Neural cell (in vitro differentiated cells): Measurements from ENCODE around the gene MLLT3. TPM values are rescaled to one million over a fixed set of nuclear protein-coding genes. Genes with fewer than 3 reads are reported as not detected.
A peak's percentile ranks its signal among the peaks of the same experiment; 100 is the strongest.

Experiments used
- H2AFZ ChIP-seq: fragments of 200-600, 300-800 bp; sonication (generic), shearing (Covaris generic); 2 replicates; pipeline ENCODE4 v1.6.0; 2014; ENCODE audit warnings: low read depth, mild to moderate bottlenecking, antibody characterized with exemption, low read length, moderate library complexity
- H3F3A ChIP-seq: fragments of 200-600 bp; shearing (Covaris generic); 2 replicates; pipeline ENCODE4 v1.6.1; 2016; ENCODE audit warnings: mild to moderate bottlenecking, moderate library complexity, mixed read lengths, antibody characterized with exemption, low read length; ENCODE audit not compliant: insufficient read depth, poor library complexity, severe bottlenecking
- H3K27ac ChIP-seq: fragments of 200-600, 300-800 bp; sonication (generic), shearing (Covaris generic); 2 replicates; pipeline ENCODE4 v1.5.1; 2014; ENCODE audit warnings: mild to moderate bottlenecking, low read length, moderate library complexity
- H3K27me3 ChIP-seq: fragments of 300-800, 200-600 bp; sonication (generic), shearing (Covaris generic); 2 replicates; pipeline ENCODE4 v1.6.0; 2014; ENCODE audit warnings: mild to moderate bottlenecking, low read depth, low read length, moderate library complexity; ENCODE audit not compliant: insufficient read depth
- H3K36me3 ChIP-seq: fragments of 300-800, 200-600 bp; sonication (generic), shearing (Covaris generic); 2 replicates; pipeline ENCODE4 v1.5.1; 2014; ENCODE audit warnings: mild to moderate bottlenecking, antibody characterized with exemption, low read length, moderate library complexity; ENCODE audit not compliant: insufficient read depth
- H3K4me2 ChIP-seq: fragments of 300-800, 200-600 bp; sonication (generic), shearing (Covaris generic); 2 replicates; pipeline ENCODE4 v1.6.0; 2014; ENCODE audit warnings: mild to moderate bottlenecking, low read length
- H3K4me3 ChIP-seq: fragments of 300-800, 200-600 bp; sonication (generic), shearing (Covaris generic); 2 replicates; pipeline ENCODE4 v1.5.1; 2014; ENCODE audit warnings: mild to moderate bottlenecking, low read length, moderate library complexity
- H3K79me2 ChIP-seq: fragments of 200-600 bp; shearing (Covaris generic); replicated peaks from 2 replicates; pipeline ENCODE4 v1.6.0; 2014; ENCODE audit warnings: mild to moderate bottlenecking, low read length, moderate library complexity; ENCODE audit not compliant: insufficient read depth
- H3K9ac ChIP-seq: fragments of 300-800, 200-600 bp; sonication (generic), shearing (Covaris generic); 2 replicates; pipeline ENCODE4 v1.6.1; 2016; ENCODE audit warnings: mild to moderate bottlenecking, low read length, mixed read lengths
- H3K9me2 ChIP-seq: fragments of 200-600 bp; shearing (Covaris generic); 2 replicates; pipeline ENCODE4 v1.6.1; 2016; ENCODE audit warnings: mild to moderate bottlenecking, low read length, mixed read lengths; ENCODE audit not compliant: insufficient read depth
- H3K9me3 ChIP-seq: fragments of 200-600, 300-800 bp; sonication (generic), shearing (Covaris generic); 2 replicates; pipeline ENCODE4 v1.6.1; 2016; ENCODE audit warnings: mild to moderate bottlenecking, mixed run types, low read length, moderate library complexity, mixed read lengths
- H4K20me1 ChIP-seq: fragments of 200-600 bp; shearing (Covaris generic); 2 replicates; pipeline ENCODE4 v1.6.1; 2016; ENCODE audit warnings: mild to moderate bottlenecking, mixed run types; ENCODE audit not compliant: insufficient read depth
- EP300 ChIP-seq: fragments of 450-650 bp; conservative IDR thresholded peaks from 2 replicates; pipeline ENCODE4 v1.6.1; 2014; ENCODE audit warnings: antibody characterized with exemption, mild to moderate bottlenecking, moderate library complexity; ENCODE audit not compliant: poor library complexity, severe bottlenecking
- EZH2 ChIP-seq: fragments of 200-600, 300-800 bp; shearing (Covaris generic), sonication (generic); IDR thresholded peaks from 2 replicates; pipeline ENCODE4 v1.6.1; 2014; ENCODE audit warnings: antibody characterized with exemption, low read length, borderline replicate concordance, mild to moderate bottlenecking; ENCODE audit not compliant: insufficient read depth, poor library complexity, severe bottlenecking
- MXI1 ChIP-seq: fragments of 450-650 bp; conservative IDR thresholded peaks from 2 replicates; pipeline ENCODE4 v1.6.1; 2014; ENCODE audit warnings: antibody characterized with exemption, mild to moderate bottlenecking; ENCODE audit not compliant: poor library complexity, severe bottlenecking
- POLR2AphosphoS5 ChIP-seq: IDR thresholded peaks from 2 replicates; pipeline ENCODE4 v1.6.1; 2012
- RAD21 ChIP-seq: fragments of 450-650 bp; conservative IDR thresholded peaks from 2 replicates; pipeline ENCODE4 v1.6.1; 2014; ENCODE audit warnings: antibody characterized with exemption, mild to moderate bottlenecking, moderate library complexity
- SMC3 ChIP-seq: fragments of 450-650 bp; conservative IDR thresholded peaks from 2 replicates; pipeline ENCODE4 v1.6.1; 2014; ENCODE audit warnings: antibody characterized with exemption, mild to moderate bottlenecking, moderate library complexity; ENCODE audit not compliant: poor library complexity
- TAF1 ChIP-seq: IDR thresholded peaks from 2 replicates; pipeline ENCODE4 v1.6.1; 2012; ENCODE audit warnings: low read depth
- polyA plus RNA-seq: library from polyadenylated mRNA; depleted of rRNA; stranded (reverse); fragments of >200 nt; gene quantifications from 2 replicates; pipeline ENCODE4 v1.2.3, GENCODE V29; 2014
- TF ChIP-seq, protein P1 (sequence below): fragments of 450-650 bp; IDR thresholded peaks from 2 replicates; pipeline ENCODE4 v1.5.1; 2014; ENCODE audit warnings: antibody characterized with exemption, mild to moderate bottlenecking, moderate library complexity; ENCODE audit not compliant: poor library complexity, severe bottlenecking
- TF ChIP-seq, protein P2 (sequence below): IDR thresholded peaks from 2 replicates; pipeline ENCODE4 v1.6.1; 2012; ENCODE audit warnings: borderline replicate concordance

The MLLT3 gene
- polyA plus RNA-seq, 1 donor from 2014 or later, result 61.5 TPM

DNA sequence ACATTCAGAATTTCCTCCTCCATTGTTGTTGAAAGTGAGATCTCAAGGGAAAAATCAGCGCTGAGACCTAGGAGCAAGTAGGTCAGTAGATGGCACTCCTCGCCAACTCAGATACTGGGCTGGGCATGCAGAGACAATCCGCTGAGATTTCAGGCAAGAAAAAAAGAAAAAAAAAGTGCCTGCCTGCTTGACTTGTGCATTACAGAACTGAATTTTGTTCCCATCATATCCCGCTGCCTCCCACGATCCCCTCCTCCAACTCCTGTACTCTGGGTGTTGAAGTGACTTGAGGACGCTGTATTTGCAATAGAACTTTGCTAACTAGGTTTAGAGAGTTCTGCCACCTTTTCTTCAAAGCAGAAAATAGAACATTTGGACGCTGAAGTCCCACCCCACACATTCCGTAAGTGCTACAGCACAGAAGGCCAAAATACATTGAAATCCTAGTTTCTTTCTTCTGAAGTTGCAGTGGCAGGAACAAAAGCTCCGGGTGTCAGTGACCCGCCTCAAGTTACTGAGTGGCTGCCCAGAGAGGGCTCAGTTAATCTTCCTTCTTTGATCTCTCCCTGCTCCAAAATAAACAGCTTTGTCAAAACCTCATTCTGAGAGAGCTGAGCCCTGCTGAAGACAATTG lies 265.8 kb downstream of the MLLT3 start:
- no peaks in the 10 kb centered on the region for H3K9me2 ChIP-seq
- TF ChIP-seq RAD21 (peak; percentile 89), POLR2AphosphoS5 (no peak), MXI1 (no peak), SMC3 (peak; percentile 87)
- TF ChIP-seq, protein P1, sequence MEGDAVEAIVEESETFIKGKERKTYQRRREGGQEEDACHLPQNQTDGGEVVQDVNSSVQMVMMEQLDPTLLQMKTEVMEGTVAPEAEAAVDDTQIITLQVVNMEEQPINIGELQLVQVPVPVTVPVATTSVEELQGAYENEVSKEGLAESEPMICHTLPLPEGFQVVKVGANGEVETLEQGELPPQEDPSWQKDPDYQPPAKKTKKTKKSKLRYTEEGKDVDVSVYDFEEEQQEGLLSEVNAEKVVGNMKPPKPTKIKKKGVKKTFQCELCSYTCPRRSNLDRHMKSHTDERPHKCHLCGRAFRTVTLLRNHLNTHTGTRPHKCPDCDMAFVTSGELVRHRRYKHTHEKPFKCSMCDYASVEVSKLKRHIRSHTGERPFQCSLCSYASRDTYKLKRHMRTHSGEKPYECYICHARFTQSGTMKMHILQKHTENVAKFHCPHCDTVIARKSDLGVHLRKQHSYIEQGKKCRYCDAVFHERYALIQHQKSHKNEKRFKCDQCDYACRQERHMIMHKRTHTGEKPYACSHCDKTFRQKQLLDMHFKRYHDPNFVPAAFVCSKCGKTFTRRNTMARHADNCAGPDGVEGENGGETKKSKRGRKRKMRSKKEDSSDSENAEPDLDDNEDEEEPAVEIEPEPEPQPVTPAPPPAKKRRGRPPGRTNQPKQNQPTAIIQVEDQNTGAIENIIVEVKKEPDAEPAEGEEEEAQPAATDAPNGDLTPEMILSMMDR, result peak; percentile 83
- H3K9ac ChIP-seq, result no peak overlapping the region
- H2AFZ ChIP-seq, result no peak overlapping the region
- no peaks in the 10 kb centered on the region for H3K79me2 ChIP-seq
- H3F3A ChIP-seq, result no peaks in the 10 kb centered on the region
- H3K9me3 ChIP-seq, result no peaks in the 10 kb centered on the region
- H4K20me1 ChIP-seq, result no peaks in the 10 kb centered on the region
- H3K27ac ChIP-seq, result no peak overlapping the region
- no peak overlapping the region for H3K4me3 ChIP-seq
- peaks cover 6% of the 10 kb centered on the region for H3K36me3 ChIP-seq
- no peaks in the 10 kb centered on the region for H3K27me3 ChIP-seq
- H3K4me2 ChIP-seq, result no peak overlapping the region

DNA sequence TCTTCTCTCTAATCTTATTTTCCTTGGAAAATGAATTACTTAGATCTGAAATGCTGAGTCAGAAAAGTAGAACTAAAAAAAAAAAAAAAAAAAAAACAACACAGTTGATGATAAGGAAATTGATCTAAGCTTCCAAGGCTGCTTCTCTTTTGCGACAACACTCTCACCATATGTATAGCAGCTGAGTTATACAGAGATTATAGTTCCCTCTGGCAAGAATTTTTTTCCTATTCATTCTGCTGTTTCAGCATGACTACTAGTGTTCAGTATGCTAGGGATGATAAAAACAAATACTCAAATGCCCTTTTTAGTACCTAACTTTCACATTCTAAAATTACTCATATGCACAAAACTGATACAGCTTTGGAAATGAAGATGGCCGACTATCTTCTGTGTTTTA lies 267.3 kb downstream of the MLLT3 start:
- no peaks in the 10 kb centered on the region for H3K27me3 ChIP-seq
- no peaks in the 10 kb centered on the region for H3K9me3 ChIP-seq
- no peak overlapping the region for H3K4me3 ChIP-seq
- H3K9ac ChIP-seq, result no peak overlapping the region
- H3K27ac ChIP-seq, result no peak overlapping the region
- H2AFZ ChIP-seq, result no peak overlapping the region
- H4K20me1 ChIP-seq, result no peaks in the 10 kb centered on the region
- H3F3A ChIP-seq, result no peaks in the 10 kb centered on the region
- H3K79me2 ChIP-seq, result no peaks in the 10 kb centered on the region
- TF ChIP-seq MXI1 (no peak), TAF1 (no peak), SMC3 (no peak), RAD21 (no peak), POLR2AphosphoS5 (no peak), EZH2 (no peak), EP300 (no peak)
- TF ChIP-seq, protein P2, sequence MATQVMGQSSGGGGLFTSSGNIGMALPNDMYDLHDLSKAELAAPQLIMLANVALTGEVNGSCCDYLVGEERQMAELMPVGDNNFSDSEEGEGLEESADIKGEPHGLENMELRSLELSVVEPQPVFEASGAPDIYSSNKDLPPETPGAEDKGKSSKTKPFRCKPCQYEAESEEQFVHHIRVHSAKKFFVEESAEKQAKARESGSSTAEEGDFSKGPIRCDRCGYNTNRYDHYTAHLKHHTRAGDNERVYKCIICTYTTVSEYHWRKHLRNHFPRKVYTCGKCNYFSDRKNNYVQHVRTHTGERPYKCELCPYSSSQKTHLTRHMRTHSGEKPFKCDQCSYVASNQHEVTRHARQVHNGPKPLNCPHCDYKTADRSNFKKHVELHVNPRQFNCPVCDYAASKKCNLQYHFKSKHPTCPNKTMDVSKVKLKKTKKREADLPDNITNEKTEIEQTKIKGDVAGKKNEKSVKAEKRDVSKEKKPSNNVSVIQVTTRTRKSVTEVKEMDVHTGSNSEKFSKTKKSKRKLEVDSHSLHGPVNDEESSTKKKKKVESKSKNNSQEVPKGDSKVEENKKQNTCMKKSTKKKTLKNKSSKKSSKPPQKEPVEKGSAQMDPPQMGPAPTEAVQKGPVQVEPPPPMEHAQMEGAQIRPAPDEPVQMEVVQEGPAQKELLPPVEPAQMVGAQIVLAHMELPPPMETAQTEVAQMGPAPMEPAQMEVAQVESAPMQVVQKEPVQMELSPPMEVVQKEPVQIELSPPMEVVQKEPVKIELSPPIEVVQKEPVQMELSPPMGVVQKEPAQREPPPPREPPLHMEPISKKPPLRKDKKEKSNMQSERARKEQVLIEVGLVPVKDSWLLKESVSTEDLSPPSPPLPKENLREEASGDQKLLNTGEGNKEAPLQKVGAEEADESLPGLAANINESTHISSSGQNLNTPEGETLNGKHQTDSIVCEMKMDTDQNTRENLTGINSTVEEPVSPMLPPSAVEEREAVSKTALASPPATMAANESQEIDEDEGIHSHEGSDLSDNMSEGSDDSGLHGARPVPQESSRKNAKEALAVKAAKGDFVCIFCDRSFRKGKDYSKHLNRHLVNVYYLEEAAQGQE, result no peak
- TF ChIP-seq, protein P1, result no peak
- no peak overlapping the region for H3K4me2 ChIP-seq
- H3K9me2 ChIP-seq, result no peaks in the 10 kb centered on the region
- peaks cover 2% of the 10 kb centered on the region for H3K36me3 ChIP-seq
